ENCODE results near the gene SLC13A4. TPM values are rescaled to one million over a fixed set of nuclear protein-coding genes. Genes with fewer than 3 reads are reported as not detected.

The SLC13A4 gene
- total and polyA plus RNA-seq, 2 donors (not counting 1 experiment from before 2014, with no cell fraction given), result 0.32 to 0.50 TPM

DNA sequence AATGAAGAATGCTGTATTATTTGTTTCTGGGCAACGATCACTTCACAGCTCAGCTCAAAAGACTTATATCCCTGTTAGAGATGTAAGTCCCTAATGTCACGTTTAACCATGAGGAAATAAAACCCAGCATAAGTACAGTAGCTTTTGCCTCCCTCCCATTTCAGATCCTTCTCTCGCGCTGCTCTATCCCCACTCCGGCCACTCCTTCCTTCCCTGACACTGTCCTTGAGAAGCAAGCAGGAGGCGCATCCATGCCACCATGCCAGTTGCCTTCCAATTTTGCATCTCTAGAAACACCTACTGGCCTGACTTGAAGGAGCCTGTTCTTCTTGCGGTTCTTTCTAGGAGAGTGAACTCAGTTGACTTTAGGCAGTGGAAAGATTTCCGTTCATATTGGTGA is 19.4 kb upstream of the SLC13A4 start:
- peak overlapping the region; percentile 31 to 86 (median 54) for H3K4me3 ChIP-seq (replicated peaks in 1 of 4; ENCODE audit: control extremely low read depth in 1 of 4, insufficient read depth in 1 of 4, low read depth in 3 of 4, low read length in 4 of 4)
- H4K20me1 ChIP-seq (ENCODE audit: control insufficient read depth, extremely low read depth, insufficient read depth, low read length), result no peaks in the 10 kb centered on the region
- H3K79me2 ChIP-seq (ENCODE audit: control insufficient read depth, insufficient read depth, low read length), result peaks cover 36% of the 10 kb centered on the region
- no peak for DNase-seq (ENCODE audit: low read depth in 2 of 2)
- H3K4me2 ChIP-seq (ENCODE audit: extremely low read depth, insufficient read depth, low read length), result peak overlapping the region; percentile 76
- peaks cover 1% of the 10 kb centered on the region for H3K36me3 ChIP-seq (ENCODE audit: control insufficient read depth, insufficient read depth, low read length)
- peaks cover 12% of the 10 kb centered on the region for H3K4me1 ChIP-seq (ENCODE audit: control insufficient read depth, extremely low read depth, insufficient read depth, low read length)
- no peaks in the 10 kb centered on the region for H3K9me3 ChIP-seq (ENCODE audit: control insufficient read depth, insufficient read depth, low read depth, low read length)
- no peak overlapping the region for H3K9ac ChIP-seq (ENCODE audit: insufficient read depth, low read length)
- no peak for TF ChIP-seq EZH2 (IDR thresholded peaks at IDR 0.05; ENCODE audit: low read length, missing control alignments)
- TF ChIP-seq, protein P1, sequence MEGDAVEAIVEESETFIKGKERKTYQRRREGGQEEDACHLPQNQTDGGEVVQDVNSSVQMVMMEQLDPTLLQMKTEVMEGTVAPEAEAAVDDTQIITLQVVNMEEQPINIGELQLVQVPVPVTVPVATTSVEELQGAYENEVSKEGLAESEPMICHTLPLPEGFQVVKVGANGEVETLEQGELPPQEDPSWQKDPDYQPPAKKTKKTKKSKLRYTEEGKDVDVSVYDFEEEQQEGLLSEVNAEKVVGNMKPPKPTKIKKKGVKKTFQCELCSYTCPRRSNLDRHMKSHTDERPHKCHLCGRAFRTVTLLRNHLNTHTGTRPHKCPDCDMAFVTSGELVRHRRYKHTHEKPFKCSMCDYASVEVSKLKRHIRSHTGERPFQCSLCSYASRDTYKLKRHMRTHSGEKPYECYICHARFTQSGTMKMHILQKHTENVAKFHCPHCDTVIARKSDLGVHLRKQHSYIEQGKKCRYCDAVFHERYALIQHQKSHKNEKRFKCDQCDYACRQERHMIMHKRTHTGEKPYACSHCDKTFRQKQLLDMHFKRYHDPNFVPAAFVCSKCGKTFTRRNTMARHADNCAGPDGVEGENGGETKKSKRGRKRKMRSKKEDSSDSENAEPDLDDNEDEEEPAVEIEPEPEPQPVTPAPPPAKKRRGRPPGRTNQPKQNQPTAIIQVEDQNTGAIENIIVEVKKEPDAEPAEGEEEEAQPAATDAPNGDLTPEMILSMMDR (conservative IDR thresholded peaks at IDR 0.05 in 1 of 2, IDR thresholded peaks at IDR 0.05 in 1 of 2; ENCODE audit: low read depth in 1 of 2, low read length in 2 of 2), result no peak
- H3K27ac ChIP-seq (ENCODE audit: insufficient read depth, low read length), result peak overlapping the region; percentile 88
- no peaks in the 10 kb centered on the region for H3K27me3 ChIP-seq (ENCODE audit: control insufficient read depth, insufficient read depth, low read length)
- H2AFZ ChIP-seq (ENCODE audit: low read length), result no peak overlapping the region

DNA sequence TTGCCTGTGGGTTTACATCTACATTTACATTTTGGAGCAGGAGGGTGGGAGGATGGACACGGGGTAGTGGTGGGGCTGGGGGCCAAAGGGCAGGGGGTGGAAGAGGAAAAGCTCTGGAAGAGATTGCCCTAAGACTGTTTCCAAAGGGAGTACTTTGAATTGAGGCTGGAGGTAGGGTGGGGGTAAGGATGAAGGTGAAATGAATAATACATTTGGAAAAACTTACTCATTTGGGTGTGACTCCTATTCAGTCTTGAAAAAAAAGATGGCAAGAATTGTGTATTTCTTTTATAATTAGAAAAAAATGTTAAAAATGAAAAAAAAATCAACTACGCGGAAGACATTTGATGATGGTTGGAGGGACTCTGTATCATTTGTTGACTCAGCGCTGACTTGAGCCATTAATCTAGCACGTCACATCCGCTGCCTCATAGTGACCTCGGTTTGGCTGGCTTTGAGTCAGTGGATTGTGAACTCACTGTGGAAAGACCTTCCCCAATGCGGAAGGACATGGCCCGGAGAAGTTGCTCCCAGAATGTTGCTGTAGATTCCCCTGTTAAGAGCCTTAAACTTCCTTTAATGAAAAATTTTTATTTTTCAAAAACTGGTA is 17.8 kb upstream of the SLC13A4 start:
- H3K9me3 ChIP-seq (ENCODE audit: control insufficient read depth, insufficient read depth, low read depth, low read length), result no peaks in the 10 kb centered on the region
- H3K9ac ChIP-seq (ENCODE audit: insufficient read depth, low read length), result no peak overlapping the region
- no peaks in the 10 kb centered on the region for H3K27me3 ChIP-seq (ENCODE audit: control insufficient read depth, insufficient read depth, low read length)
- peaks cover 3% of the 10 kb centered on the region for H3K36me3 ChIP-seq (ENCODE audit: control insufficient read depth, insufficient read depth, low read length)
- H2AFZ ChIP-seq (ENCODE audit: low read length), result no peak overlapping the region
- peak; percentile 97 to 99 for DNase-seq (ENCODE audit: low read depth in 2 of 2)
- no peaks in the 10 kb centered on the region for H4K20me1 ChIP-seq (ENCODE audit: control insufficient read depth, extremely low read depth, insufficient read depth, low read length)
- peak overlapping the region; percentile 70 for H3K4me2 ChIP-seq (ENCODE audit: extremely low read depth, insufficient read depth, low read length)
- H3K27ac ChIP-seq (ENCODE audit: insufficient read depth, low read length), result peak overlapping the region; percentile 93
- H3K79me2 ChIP-seq (ENCODE audit: control insufficient read depth, insufficient read depth, low read length), result peaks cover 51% of the 10 kb centered on the region
- H3K4me3 ChIP-seq (replicated peaks in 1 of 4; ENCODE audit: control extremely low read depth in 1 of 4, insufficient read depth in 1 of 4, low read depth in 3 of 4, low read length in 4 of 4), result peak overlapping the region; percentile 23 to 86 (median 44)
- TF ChIP-seq, protein P1 (conservative IDR thresholded peaks at IDR 0.05 in 1 of 2, IDR thresholded peaks at IDR 0.05 in 1 of 2; ENCODE audit: low read depth in 1 of 2, low read length in 2 of 2), result no peak
- TF ChIP-seq EZH2 (IDR thresholded peaks at IDR 0.05; ENCODE audit: low read length, missing control alignments), result no peak
- H3K4me1 ChIP-seq (ENCODE audit: control insufficient read depth, extremely low read depth, insufficient read depth, low read length), result peaks cover 14% of the 10 kb centered on the region

DNA sequence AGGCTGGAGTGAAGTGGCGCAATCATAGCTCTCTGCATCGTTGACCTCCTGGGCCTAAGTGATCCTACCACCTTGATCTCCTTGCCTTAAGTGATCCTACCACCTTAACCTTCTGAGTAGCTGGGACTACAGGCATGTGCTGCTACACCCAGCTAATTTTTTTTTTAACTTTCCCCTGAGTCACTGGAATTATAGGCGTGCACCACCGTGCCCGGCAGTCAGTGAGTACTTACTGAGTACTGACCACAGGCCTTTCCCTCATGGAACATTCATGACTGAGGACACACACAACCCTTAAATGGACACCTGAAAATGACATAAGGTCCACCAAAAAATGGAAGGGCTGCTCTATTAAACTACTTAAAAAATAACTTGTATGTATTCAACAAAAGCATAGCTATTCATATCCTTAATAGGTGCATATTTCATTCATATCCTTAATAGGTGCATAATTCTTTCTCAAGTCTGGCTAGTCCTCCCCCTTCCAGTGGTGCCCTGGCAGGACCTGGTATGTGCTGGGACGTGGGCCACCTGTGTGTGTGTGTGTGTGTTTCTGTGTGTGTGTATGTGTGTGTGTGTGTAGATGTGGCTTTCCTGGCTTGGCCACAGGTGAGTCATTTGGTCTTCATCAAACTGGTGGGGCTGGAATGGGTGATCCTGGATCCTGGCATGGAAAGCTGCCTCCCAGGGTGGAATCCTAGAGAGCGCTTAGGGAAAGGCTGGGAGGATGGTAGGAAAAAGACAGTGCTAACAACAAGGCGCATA is 17.1 kb upstream of the SLC13A4 start:
- TF ChIP-seq EZH2 (IDR thresholded peaks at IDR 0.05; ENCODE audit: low read length, missing control alignments), result no peak
- TF ChIP-seq, protein P1 (conservative IDR thresholded peaks at IDR 0.05 in 1 of 2, IDR thresholded peaks at IDR 0.05 in 1 of 2; ENCODE audit: low read depth in 1 of 2, low read length in 2 of 2), result no peak
- peak overlapping the region; percentile 88 for H3K4me2 ChIP-seq (ENCODE audit: extremely low read depth, insufficient read depth, low read length)
- peak overlapping the region; percentile 93 for H3K27ac ChIP-seq (ENCODE audit: insufficient read depth, low read length)
- peaks cover 58% of the 10 kb centered on the region for H3K79me2 ChIP-seq (ENCODE audit: control insufficient read depth, insufficient read depth, low read length)
- H3K9ac ChIP-seq (ENCODE audit: insufficient read depth, low read length), result no peak overlapping the region
- H3K27me3 ChIP-seq (ENCODE audit: control insufficient read depth, insufficient read depth, low read length), result no peaks in the 10 kb centered on the region
- H4K20me1 ChIP-seq (ENCODE audit: control insufficient read depth, extremely low read depth, insufficient read depth, low read length), result no peaks in the 10 kb centered on the region
- peaks cover 3% of the 10 kb centered on the region for H3K36me3 ChIP-seq (ENCODE audit: control insufficient read depth, insufficient read depth, low read length)
- DNase-seq (ENCODE audit: low read depth in 2 of 2), result peak; percentile 74 to 96
- H3K4me3 ChIP-seq (replicated peaks in 1 of 4; ENCODE audit: control extremely low read depth in 1 of 4, insufficient read depth in 1 of 4, low read depth in 3 of 4, low read length in 4 of 4), result peak overlapping the region in 3 of 4 experiments; percentile 11 to 86 (median 28)
- H3K4me1 ChIP-seq (ENCODE audit: control insufficient read depth, extremely low read depth, insufficient read depth, low read length), result peaks cover 14% of the 10 kb centered on the region
- no peaks in the 10 kb centered on the region for H3K9me3 ChIP-seq (ENCODE audit: control insufficient read depth, insufficient read depth, low read depth, low read length)
- no peak overlapping the region for H2AFZ ChIP-seq (ENCODE audit: low read length)

Data from fibroblast of lung (primary cell).